ENCODE measurements around the gene IRX1.

IRX1 gene

DNA sequence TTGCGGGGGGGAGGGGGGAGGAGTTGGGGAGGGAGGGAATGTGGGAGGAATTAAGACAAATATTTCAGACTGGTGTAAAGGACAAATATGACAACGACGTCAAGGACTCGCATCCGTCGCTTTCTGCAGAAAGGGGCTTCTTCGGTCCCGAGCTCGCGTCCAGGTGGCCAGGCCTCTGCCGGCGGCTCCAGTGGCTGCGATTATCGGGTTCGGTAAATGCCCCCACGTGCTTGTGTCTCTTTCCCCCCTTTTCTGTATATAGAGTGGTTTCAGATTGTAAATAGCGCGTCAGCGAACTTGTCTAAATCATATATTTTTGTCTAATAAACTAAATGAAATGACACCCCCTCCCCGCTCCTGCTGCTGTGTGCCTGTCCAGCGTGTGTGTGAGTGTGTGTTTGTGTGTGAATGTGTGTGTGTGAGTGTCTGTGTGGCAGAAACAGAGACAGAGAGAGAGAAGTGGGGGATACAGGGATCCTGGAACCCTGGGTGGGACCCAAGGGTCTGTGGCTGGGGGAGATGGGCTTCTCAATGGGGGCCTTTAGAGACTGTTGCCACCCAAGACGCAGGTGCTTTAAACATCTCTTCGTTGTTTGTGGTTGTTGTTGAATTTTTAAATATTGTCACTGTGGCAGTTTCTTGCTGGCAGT is 5.6 kb downstream of the IRX1 start:
- DNase-seq, result no peak

DNA sequence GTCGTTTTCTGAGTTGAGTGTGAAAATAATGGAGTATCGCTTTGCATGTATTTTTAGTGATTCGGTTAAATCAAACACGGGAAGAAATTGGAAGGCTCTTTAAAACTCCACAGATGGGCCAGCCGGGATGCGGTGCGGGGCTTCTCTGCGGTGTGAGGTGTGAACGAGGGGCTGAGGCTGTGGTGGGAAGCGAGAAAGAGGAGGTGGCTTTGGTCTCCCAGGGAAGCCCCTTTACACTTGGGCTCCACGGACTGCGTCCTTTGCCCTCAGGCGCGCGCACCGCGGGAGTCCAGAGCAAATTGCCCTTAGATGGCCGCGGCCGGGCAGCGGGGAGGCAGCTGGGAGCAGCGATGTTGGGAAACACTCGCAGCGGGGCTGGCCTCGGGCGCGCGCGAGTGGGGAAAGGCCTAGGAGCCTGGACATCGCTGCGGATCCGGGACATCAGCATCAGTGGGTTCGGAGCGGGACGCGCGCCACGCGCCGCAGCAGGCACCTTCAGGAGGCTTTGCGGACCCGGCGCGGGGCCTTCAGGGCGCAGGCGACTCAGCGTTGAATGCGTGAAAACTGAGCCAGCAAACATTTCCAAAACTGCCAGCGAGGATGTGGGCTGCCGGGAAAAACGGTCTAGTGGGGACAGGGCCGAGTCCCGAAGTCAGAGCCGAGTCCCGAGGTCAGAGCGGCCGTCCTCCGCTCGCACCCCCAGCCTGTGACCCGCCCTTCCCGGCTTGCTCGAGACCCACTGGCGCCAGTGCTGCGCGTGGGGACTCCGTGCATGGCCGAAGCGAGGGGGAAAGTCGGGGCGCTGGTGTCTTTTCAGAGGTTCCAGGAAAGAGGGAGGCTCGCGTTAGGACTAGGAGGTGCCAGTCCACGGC is 6.5 kb downstream of the IRX1 start:
- DNase-seq, result no peak

DNA sequence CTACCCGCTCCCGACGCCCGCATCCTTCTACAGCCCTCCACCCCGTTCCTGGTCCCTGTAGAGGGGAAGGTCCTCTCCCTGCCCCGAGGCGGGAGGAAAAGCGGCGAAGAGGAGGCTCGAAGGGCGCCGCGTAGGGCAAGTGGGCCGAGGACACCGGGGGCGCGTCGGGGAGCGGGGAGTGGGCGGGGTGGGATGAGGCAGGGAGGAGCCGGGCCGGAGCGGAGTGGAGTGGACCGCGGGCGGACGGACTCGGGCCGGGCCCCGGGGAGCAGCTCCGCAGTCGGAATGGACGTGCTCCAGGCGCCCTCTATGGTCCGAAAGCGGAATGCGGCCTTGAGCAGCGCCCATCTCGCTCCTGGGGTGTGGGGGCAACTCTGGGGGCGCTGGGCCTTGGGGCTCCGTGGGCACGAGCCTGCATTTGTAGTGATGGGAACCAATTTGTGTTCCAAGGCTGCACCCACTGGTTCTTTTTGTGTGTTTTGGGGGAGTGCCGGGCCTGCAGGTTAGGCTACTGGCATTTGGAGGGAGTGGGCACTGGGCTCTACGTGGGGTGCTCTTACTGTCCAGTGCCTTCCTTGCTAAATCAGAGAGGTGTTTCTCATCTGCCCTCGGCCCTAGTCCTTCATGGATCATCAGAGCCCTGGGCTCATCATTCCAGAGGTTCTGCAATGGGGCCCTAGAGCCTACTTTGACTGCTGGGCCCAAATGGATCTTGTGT is 7.3 kb downstream of the IRX1 start:
- no peak for DNase-seq

DNA sequence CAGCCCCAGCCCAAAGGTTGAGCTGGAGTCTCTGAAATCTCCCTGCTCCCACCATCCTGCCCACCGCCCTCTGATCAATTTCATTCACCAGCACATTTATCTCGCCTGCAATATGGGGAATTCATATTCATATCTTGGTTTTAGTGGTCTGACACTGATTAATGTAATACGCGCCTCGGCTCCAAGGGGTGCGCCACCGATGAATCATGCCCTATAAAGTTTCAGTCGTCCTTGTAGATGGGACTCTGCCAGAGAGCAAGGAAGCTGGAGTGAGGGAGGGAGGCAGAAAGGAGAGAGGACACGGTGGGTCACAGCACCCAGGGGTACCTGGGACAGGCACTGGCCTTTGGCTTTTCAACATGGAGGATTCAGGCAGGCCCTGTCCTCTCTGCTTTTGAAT is 8.9 kb downstream of the IRX1 start:
- no peak for DNase-seq

DNA sequence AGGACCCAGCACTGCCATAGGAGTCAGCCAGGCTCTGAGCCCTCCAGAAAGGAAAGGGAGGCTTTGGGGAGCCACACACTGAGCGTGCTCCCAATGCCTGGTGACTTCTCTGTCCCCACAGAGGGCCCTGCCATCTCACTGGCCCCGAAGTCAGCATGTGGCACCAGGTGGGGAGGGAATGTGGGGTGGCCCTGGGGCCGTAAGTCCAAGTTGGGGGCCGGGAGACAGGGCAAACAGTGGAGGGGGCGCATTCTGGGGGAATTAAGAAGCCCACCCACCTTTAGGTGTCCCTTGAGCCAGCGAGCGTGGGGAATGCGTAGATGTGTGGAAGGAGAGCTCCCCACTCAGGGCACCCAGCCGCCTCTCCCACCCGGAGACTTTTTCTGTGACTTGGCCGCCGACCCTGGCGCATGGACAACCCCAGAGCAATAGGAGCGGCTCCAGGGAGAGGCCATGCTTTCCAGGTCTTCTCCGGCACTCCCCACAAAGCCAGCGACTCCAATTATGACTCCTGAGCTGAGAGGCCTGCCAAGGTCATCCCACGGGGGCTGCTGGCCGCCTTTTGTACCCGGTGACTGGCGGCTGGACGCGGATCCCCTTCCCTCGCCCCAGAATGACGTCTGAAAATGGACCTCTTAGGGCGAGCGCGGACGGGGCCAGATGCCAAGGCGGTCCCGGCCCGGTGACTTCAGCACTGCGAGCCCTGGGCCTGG is 9.8 kb downstream of the IRX1 start:
- no peak for DNase-seq

DNA sequence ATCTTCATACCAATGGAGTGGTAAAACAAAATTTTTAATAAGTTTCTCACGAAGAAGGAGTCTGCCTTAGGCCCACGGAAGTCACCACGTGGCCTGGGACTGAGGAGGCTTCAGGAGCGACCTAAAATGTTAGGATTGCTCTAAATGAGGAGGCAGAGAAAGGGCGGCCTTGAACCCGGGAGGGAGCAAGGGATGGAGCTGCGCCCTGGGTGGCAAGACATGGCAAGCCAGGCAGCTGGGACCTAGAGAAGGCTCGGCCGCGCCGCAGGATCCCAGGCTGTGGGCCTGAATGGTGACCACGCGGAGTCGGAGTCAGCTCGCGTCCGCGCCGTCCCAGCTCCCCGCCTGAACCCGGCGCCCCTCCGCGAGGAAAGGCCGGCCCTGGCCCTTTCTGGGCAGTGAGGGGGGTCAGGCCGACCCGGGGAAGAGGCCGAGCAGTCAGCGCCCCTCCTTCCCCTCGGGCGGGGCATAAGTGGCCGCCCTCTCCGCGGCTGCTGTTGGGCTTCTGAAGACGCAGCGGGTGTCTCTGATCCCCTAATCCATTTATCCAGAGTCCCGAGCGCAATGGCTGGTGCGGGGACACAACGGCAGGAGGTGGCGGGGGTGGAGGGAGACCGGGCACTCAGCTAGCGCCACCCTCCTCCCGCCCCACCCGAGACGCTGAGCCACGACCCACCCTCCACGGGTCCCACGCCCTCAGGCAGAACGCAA is 10.6 kb downstream of the IRX1 start:
- DNase-seq, result no peak

DNA sequence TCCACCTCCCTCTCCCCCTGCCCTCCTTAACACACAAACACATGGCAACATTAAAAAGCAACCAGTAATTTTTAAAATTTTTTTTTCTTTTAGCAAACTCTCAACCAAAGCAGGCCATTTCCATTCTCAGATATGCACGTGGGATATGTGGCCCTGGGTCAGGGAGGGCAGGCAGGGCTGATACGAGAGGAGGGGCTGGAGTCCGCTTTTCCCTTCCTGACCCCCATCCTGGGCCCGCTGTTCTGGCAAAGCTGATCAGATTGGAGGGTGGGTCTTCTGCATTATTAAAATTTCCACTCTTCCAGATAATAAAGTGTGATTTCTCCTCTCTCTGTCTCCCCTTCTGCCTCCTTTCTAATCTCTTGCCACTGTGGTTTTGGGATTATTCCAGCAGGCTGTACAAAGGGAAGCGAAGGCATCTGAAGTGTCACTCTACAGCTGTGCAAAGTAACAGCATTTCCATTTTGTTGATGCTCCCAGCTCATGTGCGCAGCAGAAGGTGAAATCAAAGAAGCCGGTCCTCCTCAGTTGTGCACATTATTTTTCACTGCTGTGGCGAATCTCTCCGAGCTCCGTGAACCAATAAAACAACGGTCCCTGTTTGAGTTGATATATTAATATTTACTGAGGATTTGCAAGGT is 12.0 kb downstream of the IRX1 start:
- DNase-seq, result no peak

DNA sequence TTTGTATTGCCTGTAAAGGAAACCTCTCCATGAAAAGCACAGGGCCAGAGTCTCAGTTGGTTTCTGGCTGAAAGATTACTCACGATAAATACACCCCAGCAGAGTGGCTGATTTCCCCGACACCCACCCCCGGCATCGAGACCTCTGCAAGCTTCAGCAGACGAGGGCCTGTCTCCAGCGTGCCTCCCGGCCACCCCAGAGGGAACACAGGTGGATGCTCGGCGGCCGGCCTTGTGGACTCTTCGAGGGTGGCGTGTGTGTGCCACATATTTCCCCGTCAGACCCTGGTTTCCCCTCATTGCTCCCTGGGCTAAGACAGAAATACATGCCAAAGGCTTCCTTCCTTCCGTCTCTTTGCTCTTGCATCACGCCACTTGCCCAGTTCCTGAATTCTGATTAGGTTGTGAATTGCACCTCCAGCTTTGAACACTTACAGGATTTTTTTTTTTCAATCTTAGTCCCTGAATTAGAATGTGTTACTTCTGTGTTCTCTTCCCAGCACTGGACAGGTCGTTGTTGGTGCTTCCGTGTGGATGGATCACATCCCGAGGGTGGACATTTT is 13.6 kb downstream of the IRX1 start:
- no peak for DNase-seq

DNA sequence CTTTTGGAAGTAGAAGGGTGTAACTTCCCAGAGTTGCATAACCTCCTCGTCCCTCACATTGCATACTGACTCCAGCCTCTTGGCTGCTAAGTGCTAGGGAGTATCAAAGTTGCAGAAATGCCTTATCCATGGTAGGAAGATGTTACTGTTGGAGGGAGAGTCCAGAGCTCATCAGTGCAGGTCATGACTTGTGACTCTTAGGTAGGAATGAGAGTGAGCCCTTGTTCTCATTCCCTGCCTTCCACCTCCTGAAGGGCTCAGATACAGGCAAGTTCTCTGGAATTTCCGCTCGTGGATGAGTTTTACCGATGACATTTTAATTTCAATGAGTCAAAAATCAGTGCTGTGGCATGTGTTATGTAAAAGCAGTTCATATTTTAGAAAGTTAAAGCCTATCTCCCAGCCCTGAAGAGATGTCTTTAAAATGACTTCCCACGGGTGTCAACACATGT is 17.0 kb downstream of the IRX1 start:
- no peak for DNase-seq

DNA sequence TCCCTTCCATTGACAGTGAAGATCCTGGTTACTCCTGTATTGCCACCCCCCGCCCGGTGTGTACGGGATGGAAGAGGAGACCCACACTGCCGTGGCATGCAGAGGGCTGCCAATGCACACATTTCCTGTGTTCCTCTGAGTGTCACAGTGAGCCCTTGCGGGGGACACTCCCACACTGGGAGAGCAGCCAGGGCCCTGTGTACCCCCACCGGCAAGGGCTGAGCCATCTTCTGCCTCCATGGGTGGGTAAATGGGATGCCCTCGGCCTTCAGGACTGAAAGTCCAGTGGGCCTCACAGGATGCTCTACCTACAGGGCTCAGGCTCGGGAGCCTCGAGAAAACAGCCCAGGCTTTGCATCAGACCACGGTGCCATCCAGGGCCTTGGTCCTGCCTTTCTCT is 18.1 kb downstream of the IRX1 start:
- no peak for DNase-seq

DNA sequence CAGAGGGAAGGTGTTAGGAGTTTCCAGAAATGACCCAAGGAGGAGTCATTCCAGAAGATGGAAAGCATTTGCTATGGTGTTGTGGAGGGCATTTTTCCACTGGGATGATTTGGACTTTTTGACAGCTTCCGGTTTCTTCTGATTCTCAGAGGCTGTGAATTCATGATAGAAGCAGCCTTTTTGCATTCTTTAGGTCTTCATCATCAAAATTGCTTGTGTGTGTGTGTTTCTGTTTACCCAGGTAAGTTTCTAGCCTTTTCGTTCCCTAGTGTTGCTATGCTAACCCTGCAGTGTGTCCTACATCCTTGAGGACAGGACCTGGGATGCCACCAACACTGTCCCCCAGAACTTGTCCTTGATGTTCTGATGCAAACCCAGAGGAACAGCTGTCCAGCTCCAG is 19.6 kb downstream of the IRX1 start:
- DNase-seq, result no peak

DNA sequence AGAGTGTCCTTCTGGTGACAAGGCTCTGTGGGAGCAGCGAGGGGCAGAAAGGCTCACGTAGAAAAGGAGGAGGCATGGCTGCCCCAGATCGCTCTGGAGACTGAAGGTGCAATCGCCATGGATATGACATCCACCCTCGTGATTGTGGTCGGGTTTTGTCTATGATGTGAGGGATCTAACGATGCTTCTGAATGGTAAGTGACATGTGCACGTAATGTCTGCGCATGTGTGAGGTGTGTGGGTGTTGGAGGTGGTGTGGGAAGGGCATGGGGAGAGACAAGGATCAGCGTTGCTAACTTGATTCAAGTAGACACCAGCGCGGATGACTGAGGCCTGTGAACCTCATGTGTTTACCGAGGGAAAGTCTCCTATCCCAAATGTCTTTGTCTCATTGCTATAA is 20.2 kb downstream of the IRX1 start:
- no peak for DNase-seq

DNA sequence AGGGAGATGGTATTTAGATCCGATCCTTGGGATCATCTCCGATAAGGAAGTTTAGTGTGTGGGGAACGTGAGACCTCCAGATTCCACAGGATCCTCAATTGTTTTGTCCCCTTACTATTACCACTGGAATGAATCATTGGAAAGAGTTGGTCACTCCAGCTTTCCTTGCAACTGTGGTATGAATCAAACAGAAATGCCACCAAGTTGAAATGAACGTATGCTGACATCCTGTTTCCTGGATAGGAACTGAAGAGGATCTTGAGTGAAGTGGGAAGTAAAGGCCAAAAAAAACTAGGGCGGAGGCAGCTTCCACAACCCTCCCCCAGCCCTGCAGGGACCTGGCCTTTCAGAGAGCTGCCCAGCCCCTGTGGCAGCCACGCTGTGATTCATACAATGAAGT is 23.9 kb downstream of the IRX1 start:
- no peak for DNase-seq

DNA sequence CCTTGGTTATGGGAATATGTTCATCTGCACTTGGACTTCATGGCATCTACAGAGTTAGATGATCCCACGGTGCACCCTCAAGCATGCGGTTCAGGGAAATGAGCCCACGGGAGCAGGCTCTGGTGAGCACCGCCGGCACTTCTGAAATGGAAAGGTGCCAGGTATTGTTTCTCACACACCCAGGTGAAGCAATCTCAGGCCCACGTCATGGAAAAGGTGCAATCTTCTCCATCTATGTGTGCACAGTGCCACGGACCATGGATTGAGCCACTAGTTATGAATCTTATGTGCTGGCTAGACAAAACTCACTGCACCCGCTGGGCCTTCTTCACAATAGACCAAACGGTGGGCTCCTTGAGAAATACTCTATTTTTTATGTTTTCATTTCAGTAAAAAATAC is 27.3 kb downstream of the IRX1 start:
- no peak for DNase-seq

DNA sequence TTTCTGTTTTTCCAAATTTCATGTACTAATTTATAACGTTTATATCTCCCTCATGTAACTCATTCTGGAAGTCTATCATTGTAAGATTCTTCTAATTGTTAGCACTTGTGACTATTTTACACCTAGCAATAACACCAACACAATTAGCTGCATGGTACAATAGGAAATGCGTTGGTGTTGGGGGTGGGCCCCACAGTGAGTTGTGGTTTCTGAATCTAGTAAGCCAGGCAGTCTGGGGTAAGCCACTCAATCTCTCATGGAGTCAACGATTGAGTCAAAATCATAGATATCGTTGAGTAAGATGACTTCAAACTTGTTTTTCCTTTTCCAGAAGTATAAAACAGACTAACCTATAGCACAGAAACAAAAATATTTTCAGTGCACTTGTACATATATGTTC is 30.0 kb downstream of the IRX1 start:
- no peak for DNase-seq

DNA sequence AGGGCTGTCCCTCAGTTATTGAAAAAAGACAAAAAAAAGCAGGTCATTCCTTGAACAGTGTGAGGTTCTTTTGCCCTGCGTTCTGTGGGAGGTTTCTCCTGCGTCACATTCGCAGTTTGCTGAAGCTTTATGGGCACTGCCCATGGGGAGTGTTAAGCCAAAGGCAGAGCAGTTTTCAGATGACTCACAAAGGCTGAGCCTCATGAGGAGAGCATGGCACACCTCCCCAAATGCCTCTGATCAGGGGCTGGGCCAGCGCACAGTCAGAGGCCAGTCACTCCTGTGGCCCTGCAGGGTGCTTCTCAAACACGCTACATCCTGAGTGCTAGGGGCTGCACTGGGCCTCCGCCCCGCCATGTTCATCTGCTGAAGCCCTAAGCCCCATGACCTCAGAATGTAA is 38.4 kb downstream of the IRX1 start:
- DNase-seq, result no peak

DNA sequence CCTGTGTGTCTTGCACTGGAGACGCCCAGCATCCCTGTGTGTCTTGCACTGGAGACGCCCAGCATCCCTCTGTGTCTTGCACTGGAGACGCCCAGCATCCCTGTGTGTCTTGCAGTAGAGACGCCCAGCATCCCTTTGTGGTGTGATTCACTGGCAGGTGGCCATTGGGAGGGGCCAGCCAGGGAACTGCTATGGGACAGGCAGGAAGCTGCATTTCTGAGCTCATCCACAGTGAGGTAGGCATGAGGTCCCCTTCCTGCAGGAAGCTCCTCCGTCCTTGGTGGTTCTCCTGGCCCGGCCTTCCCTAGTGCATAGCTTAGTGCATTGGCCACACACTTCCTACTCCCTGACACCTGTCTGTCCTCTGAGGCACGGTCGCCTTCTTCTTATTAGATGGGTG is 43.5 kb downstream of the IRX1 start:
- DNase-seq, result no peak

DNA sequence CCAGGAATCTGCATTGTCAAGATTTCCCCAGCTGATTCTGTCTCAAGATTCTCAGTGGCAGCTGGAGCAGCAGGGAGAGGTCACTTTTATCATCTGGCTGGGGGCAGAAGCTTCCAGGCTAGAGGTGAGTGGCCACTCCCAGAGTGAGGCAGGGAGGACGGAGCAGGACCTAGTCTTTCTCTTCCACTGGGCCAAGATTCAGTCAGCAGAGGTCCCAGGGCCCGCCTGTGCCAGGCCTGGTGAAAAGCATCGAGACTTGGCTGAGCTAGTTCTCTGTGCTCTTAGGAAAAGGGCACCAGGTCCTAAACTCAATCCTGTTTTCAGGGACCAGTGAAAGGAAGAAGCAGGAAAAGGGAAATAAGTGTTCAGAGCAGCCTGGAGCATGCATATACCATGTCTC is 46.6 kb downstream of the IRX1 start:
- no peak for DNase-seq

DNA sequence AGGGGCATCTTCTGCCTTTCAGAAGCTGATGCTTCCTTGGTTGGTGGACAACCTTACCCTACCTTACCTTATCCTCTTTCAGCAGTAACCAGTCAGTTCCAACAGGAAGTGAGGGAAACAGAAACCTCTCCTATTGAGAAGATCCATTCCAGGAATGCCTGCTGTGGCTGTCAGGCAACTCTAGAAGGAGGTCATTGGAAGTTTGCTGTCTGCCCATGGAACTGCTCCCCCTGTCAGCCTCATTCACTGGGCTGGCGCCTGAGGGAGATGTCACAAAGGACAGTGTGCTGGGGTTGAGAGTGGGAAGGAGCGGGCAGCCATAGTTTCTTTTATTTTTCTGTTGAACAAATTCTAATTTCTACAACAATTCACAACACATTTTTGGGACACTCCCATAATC is 54.7 kb downstream of the IRX1 start:
- DNase-seq, result no peak

DNA sequence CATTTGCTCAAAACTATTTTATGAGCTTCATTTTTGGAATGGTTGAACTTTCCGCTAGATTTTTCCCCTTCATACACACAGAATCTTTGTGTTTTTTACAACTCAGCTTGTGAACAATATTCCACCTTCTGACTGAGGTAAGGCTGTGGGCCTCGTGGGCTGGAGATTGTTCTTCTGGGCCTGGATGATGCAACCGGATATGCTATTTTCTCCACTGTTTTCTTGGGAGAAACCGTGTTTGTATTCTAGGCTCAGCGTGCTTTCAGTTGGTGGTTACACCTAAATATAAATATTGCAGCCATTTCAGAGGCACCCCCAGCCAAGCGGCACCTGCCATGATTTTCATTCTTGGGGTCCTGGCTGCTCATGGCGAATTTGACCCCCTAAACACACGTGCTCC is 55.2 kb downstream of the IRX1 start:
- DNase-seq, result no peak
